Panc1 (cell line): ENCODE results near the gene PFN1. TPM values are rescaled to one million over a fixed set of nuclear protein-coding genes. Genes with fewer than 3 reads are reported as not detected.
A peak's percentile ranks its signal among the peaks of the same experiment; 100 is the strongest.

Source experiments
- ATAC-seq: fragments of 200-7000 bp; cut with Tn5 transposase; 2 replicates; pipeline ENCODE4 v1.9.1; 2020; ENCODE audit warnings: mild to moderate bottlenecking, moderate library complexity
- BruUV-seq: library from RNA; stranded (reverse); fragments of 400-500 nt; replicated peaks from 2 replicates; lab custom pipeline; 2021; lab: Mats Ljungman, UMichigan
- CTCF ChIA-PET: fragments of 300-600 bp; sonication (Branson Sonifier 250); formaldehyde crosslinking; loops from one replicate; lab custom pipeline; 2022; ENCODE audit warnings: antibody characterized with exemption; lab: Charles Lee
- POLR2A ChIA-PET: fragments of 300-600 bp; sonication (Branson Sonifier 250); formaldehyde crosslinking; loops from one replicate; lab custom pipeline; 2022; ENCODE audit warnings: antibody characterized with exemption; lab: Charles Lee
- DNase-seq: peaks from one replicate; pipeline ENCODE4 v3.0.0-alpha.2; 2010; ENCODE audit warnings: low read depth, low spot score
- H3K27ac ChIP-seq: 2 replicates; pipeline ENCODE4 v1.5.1; 2011; ENCODE audit warnings: mild to moderate bottlenecking, low read length, inconsistent platforms
- H3K27me3 ChIP-seq: fragments of 200-500 bp; sonication (Bioruptor generic); 2 replicates; pipeline ENCODE4 v1.6.0; 2014; ENCODE audit warnings: low read length, inconsistent platforms; ENCODE audit not compliant: control insufficient read depth, insufficient read depth
- H3K36me3 ChIP-seq: fragments of 200-500 bp; sonication (Bioruptor generic); 2 replicates; pipeline ENCODE4 v1.5.1; 2014; ENCODE audit warnings: inconsistent platforms, mild to moderate bottlenecking, low read length, moderate library complexity; ENCODE audit not compliant: control insufficient read depth, insufficient read depth
- H3K4me1 ChIP-seq: 2 replicates; pipeline ENCODE4 v1.5.1; 2011; ENCODE audit warnings: inconsistent platforms, mild to moderate bottlenecking, low read length, moderate library complexity; ENCODE audit not compliant: control insufficient read depth, insufficient read depth
- H3K4me3 ChIP-seq, 2 experiments: 2 replicates each; pipeline ENCODE4 v1.5.1; 2011 to 2012; ENCODE audit warnings: low read depth in 2 of 2, low read length in 2 of 2, mild to moderate bottlenecking in 2 of 2, inconsistent platforms in 1 of 2, moderate library complexity in 1 of 2
- H3K9me3 ChIP-seq: fragments of 200-500 bp; sonication (Bioruptor generic); 2 replicates; pipeline ENCODE4 v1.5.1; 2014; ENCODE audit warnings: low read depth, mild to moderate bottlenecking, inconsistent platforms, low read length, moderate library complexity; ENCODE audit not compliant: control insufficient read depth, insufficient read depth
- POLR2AphosphoS5 ChIP-seq: IDR thresholded peaks from 2 replicates; pipeline ENCODE4 v1.6.1; 2012; ENCODE audit warnings: mild to moderate bottlenecking, low read depth, low read length, moderate library complexity
- SIN3A ChIP-seq: IDR thresholded peaks from 2 replicates; pipeline ENCODE4 v1.6.1; 2012; ENCODE audit warnings: low read depth, mild to moderate bottlenecking, low read length, moderate library complexity, borderline replicate concordance; ENCODE audit not compliant: insufficient read depth
- TCF7L2 ChIP-seq: IDR thresholded peaks from 2 replicates; pipeline ENCODE4 v1.6.1; 2011; ENCODE audit warnings: mild to moderate bottlenecking, low read depth, low read length, inconsistent platforms
- in situ Hi-C: cut with HindIII; loops from 2 replicates; pipeline ENCODE4 v1.10.0; 2016; ENCODE audit warnings: low sequenced_read_pairs, low pct_unique_long_range_greater_than_20kb
- intact Hi-C: fragments of 100-400 bp; cut with micrococcal nuclease; formaldehyde crosslinking; loops from one replicate; pipeline ENCODE4 v1.10.0; 2022; ENCODE audit not compliant: unreplicated experiment
- total RNA-seq: library from RNA; stranded (reverse); gene quantifications from one replicate; pipeline ENCODE4 v1.2.1, GENCODE V29; 2021; ENCODE audit not compliant: unreplicated experiment
- TF ChIP-seq, protein P1 (sequence below), 2 experiments: IDR thresholded peaks; 2 replicates each; pipeline ENCODE4 v1.6.1; 2011 to 2012; ENCODE audit warnings: low read depth in 2 of 2, control low read depth in 1 of 2, low read length in 1 of 2, mild to moderate bottlenecking in 1 of 2, moderate library complexity in 1 of 2; ENCODE audit not compliant: insufficient read depth in 1 of 2
- TF ChIP-seq, protein P2 (sequence below): fragments of 450-650 bp; IDR thresholded peaks from 2 replicates; pipeline ENCODE4 v1.5.1; 2017; ENCODE audit warnings: mild to moderate bottlenecking

PFN1 gene
- total RNA-seq, 1 experiment from 2014 or later = 1,074 TPM

DNA sequence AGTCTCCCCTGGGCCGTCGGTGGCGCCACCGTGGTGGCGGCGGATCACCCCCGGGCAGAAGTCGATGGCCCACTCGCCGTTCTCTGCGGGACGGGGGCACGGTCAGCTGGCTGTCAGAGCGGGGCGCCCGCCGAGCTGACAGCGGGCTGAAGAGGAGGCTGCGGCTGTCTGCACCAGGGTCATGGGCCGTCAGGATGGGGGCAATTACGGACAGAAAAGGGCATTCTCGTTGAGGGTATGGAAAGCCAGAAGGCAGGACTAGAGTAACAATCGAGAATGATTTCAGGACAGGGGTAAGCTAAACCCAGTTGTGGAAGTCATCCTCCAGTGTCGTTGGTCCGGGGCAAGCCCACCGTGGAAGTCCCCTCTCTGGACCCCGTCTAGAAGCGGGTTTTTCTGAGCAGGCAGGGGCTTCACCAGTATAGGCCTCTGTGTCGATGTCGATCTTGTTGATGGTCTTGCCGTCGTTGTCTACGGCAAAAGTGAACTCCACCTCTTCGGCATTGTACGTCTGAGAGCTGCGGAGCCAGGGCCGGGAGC, 47.2 kb downstream of the PFN1 start:
- Histone ChIP-seq H3K36me3 (no peaks in the 10 kb centered on the region), H3K4me1 (no peaks in the 10 kb centered on the region; the same call in 1 of the 2 replicates), H3K27ac (no peak overlapping the region), H3K27me3 (no peaks in the 10 kb centered on the region), H3K9me3 (no peaks in the 10 kb centered on the region), H3K4me3 (no peak overlapping the region)
- no peak for DNase-seq
- ATAC-seq = no peak
- CTCF ChIA-PET = no interaction called here
- no peak for TF ChIP-seq POLR2AphosphoS5
- TF ChIP-seq TCF7L2 = no peak
- TF ChIP-seq SIN3A = no peak
- TF ChIP-seq, protein P1, sequence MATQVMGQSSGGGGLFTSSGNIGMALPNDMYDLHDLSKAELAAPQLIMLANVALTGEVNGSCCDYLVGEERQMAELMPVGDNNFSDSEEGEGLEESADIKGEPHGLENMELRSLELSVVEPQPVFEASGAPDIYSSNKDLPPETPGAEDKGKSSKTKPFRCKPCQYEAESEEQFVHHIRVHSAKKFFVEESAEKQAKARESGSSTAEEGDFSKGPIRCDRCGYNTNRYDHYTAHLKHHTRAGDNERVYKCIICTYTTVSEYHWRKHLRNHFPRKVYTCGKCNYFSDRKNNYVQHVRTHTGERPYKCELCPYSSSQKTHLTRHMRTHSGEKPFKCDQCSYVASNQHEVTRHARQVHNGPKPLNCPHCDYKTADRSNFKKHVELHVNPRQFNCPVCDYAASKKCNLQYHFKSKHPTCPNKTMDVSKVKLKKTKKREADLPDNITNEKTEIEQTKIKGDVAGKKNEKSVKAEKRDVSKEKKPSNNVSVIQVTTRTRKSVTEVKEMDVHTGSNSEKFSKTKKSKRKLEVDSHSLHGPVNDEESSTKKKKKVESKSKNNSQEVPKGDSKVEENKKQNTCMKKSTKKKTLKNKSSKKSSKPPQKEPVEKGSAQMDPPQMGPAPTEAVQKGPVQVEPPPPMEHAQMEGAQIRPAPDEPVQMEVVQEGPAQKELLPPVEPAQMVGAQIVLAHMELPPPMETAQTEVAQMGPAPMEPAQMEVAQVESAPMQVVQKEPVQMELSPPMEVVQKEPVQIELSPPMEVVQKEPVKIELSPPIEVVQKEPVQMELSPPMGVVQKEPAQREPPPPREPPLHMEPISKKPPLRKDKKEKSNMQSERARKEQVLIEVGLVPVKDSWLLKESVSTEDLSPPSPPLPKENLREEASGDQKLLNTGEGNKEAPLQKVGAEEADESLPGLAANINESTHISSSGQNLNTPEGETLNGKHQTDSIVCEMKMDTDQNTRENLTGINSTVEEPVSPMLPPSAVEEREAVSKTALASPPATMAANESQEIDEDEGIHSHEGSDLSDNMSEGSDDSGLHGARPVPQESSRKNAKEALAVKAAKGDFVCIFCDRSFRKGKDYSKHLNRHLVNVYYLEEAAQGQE (IDR thresholded peaks at IDR 0.05; ENCODE audit: insufficient read depth in 1 of 2, low read depth in 2 of 2, low read length in 1 of 2) = no peak
- TF ChIP-seq, protein P2, sequence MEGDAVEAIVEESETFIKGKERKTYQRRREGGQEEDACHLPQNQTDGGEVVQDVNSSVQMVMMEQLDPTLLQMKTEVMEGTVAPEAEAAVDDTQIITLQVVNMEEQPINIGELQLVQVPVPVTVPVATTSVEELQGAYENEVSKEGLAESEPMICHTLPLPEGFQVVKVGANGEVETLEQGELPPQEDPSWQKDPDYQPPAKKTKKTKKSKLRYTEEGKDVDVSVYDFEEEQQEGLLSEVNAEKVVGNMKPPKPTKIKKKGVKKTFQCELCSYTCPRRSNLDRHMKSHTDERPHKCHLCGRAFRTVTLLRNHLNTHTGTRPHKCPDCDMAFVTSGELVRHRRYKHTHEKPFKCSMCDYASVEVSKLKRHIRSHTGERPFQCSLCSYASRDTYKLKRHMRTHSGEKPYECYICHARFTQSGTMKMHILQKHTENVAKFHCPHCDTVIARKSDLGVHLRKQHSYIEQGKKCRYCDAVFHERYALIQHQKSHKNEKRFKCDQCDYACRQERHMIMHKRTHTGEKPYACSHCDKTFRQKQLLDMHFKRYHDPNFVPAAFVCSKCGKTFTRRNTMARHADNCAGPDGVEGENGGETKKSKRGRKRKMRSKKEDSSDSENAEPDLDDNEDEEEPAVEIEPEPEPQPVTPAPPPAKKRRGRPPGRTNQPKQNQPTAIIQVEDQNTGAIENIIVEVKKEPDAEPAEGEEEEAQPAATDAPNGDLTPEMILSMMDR = no peak
- POLR2A ChIA-PET = no interaction called here
- BruUV-seq = no TSS peak
- intact Hi-C loops = no loop called here
- in situ Hi-C loops = no loop called here

DNA sequence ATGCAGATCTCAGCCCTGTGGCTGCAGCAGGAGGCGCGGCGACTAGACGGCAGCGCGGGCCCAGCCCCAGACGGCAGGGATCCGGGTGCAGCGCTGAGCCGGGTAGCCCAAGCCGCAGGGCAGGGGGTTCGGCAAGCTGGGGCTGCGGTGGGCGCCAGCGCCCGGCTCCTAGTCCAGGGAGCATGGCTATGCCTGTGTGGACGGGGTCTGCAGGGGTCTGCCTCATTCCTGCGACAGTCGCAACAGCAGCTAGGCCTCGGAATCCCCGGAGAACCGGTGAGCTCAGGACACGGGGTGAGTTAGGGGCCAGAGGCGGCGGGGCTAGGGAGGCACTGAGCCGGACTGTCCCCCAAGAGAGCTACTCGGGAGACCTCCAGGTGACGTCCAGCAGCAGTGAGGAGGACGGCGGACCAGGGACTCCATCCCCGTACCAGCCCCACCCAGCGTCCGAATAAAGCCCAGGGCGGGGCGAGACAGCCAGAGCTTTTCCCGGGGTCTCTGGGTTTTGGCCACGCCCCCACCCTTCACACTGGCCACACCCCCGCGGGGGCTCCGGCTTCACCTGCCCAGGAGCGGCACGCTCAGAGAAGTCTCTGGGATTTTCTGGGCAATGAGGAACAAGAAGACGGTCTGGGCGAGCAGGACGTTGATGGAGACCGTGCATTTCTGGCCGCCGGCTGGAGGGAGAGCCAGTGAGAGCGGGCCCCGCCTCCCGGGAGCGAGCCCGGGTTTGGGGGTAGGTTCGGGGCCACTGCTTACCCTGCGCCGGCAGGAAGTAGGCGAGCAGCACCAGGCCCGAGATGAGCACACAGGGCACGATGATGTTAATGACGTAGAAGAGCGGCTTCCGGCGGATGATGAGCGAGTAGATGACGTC, 47.9 kb downstream of the PFN1 start:
- CTCF ChIA-PET = interaction anchor here (0.5 kb wide), 1 partner anchor 155 kb away, joined by 7 read pairs; no protein-coding TSS in a partner anchor
- in situ Hi-C loops = no loop called here
- POLR2A ChIA-PET = no interaction called here
- Histone ChIP-seq H3K4me1 (no peaks in the 10 kb centered on the region; the same call in 1 of the 2 replicates), H3K4me3 (peak overlapping the region; percentile 44 to 61), H3K36me3 (no peaks in the 10 kb centered on the region), H3K27me3 (no peaks in the 10 kb centered on the region), H3K9me3 (no peaks in the 10 kb centered on the region), H3K27ac (no peak overlapping the region)
- TF ChIP-seq TCF7L2 (no peak), POLR2AphosphoS5 (no peak), SIN3A (no peak)
- TF ChIP-seq, protein P1 (IDR thresholded peaks at IDR 0.05; ENCODE audit: insufficient read depth in 1 of 2, low read depth in 2 of 2, low read length in 1 of 2) = no peak
- TF ChIP-seq, protein P2 = no peak
- DNase-seq (no peak), ATAC-seq (no peak)
- BruUV-seq = no TSS peak
- intact Hi-C loops = no loop called here
